ENCODE measurements around the gene FAU.

Gene FAU

DNA sequence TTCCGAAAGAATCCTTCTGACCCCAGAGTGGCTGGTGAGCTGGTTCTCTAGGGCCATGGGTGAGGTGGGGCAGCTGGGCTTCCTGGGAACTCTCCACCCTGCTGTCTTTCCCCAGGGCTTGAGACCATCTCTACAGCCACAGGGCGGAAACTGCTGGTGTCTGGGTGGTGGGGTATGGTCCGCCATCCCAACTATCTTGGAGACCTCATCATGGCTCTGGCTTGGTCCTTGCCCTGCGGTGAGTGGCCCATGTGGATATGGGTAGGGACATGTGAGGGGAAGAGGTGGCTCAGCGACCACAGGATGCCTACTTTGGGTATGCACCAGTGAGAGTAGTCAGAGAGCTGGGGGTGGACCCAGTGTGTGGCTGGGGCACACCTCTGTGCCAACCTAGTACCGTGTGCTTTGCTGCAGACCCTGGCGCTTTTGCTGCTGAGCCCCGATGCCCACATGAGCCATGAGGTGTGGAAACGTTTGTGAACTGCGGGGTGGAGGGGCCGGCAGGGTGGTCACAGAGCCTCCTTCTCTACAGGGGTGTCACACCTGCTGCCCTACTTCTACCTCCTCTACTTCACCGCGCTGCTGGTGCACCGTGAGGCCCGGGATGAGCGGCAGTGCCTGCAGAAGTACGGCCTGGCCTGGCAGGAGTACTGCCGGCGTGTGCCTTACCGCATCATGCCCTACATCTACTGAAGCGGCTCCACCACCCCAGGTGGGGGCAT, 6.4 kb downstream of the FAU start:
- TF ChIP-seq, protein P1, sequence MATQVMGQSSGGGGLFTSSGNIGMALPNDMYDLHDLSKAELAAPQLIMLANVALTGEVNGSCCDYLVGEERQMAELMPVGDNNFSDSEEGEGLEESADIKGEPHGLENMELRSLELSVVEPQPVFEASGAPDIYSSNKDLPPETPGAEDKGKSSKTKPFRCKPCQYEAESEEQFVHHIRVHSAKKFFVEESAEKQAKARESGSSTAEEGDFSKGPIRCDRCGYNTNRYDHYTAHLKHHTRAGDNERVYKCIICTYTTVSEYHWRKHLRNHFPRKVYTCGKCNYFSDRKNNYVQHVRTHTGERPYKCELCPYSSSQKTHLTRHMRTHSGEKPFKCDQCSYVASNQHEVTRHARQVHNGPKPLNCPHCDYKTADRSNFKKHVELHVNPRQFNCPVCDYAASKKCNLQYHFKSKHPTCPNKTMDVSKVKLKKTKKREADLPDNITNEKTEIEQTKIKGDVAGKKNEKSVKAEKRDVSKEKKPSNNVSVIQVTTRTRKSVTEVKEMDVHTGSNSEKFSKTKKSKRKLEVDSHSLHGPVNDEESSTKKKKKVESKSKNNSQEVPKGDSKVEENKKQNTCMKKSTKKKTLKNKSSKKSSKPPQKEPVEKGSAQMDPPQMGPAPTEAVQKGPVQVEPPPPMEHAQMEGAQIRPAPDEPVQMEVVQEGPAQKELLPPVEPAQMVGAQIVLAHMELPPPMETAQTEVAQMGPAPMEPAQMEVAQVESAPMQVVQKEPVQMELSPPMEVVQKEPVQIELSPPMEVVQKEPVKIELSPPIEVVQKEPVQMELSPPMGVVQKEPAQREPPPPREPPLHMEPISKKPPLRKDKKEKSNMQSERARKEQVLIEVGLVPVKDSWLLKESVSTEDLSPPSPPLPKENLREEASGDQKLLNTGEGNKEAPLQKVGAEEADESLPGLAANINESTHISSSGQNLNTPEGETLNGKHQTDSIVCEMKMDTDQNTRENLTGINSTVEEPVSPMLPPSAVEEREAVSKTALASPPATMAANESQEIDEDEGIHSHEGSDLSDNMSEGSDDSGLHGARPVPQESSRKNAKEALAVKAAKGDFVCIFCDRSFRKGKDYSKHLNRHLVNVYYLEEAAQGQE (IDR thresholded peaks at IDR 0.05; ENCODE audit: insufficient read depth in 1 of 2, low read depth in 2 of 2, low read length in 2 of 2), result no peak
- TF ChIP-seq FOXP2 (optimal IDR thresholded peaks at IDR 0.05; ENCODE audit: borderline replicate concordance, extremely low read depth, extremely low read length, insufficient read depth), result no peak
- TF ChIP-seq SIN3A (IDR thresholded peaks at IDR 0.05; ENCODE audit: borderline replicate concordance, insufficient read depth, low read length), result no peak
- no peak for TF ChIP-seq TAF1 (IDR thresholded peaks at IDR 0.05; ENCODE audit: borderline replicate concordance, insufficient read depth, low read length)
- TF ChIP-seq POLR2AphosphoS5 (IDR thresholded peaks at IDR 0.05; ENCODE audit: low read depth, low read length), result no peak; the same call in 1 of the 2 replicates

- TF ChIP-seq FOXP2 (optimal IDR thresholded peaks at IDR 0.05; ENCODE audit: borderline replicate concordance, extremely low read depth, extremely low read length, insufficient read depth) (no peak), TAF1 (IDR thresholded peaks at IDR 0.05; ENCODE audit: borderline replicate concordance, insufficient read depth, low read length) (no peak), POLR2AphosphoS5 (IDR thresholded peaks at IDR 0.05; ENCODE audit: low read depth, low read length) (no peak), SIN3A (IDR thresholded peaks at IDR 0.05; ENCODE audit: borderline replicate concordance, insufficient read depth, low read length) (no peak)
- TF ChIP-seq, protein P1 (IDR thresholded peaks at IDR 0.05; ENCODE audit: insufficient read depth in 1 of 2, low read depth in 2 of 2, low read length in 2 of 2), result no peak
These were observed 7.3 kb downstream of the FAU start for GRCh38 chr11:65114538-65115171.

DNA sequence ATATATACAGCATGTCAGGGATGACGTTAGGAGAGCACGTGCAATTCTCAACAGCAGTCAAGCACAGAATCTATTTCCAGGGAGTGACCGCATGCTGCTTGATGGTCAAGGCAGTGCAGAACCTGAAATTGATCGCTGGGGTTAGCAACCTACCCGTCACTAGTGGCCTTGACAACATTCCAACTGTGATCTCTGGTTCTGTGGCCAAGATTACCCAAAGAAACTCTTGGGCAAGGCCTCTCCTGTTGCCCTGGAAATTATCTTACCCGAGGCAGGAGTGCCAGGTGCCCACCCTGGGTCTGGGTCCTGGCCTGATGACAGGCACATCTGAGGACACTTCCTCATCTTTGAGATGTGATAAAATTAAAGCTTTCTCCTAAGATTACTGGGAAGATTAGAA, 8.1 kb downstream of the FAU start:
- no peak for TF ChIP-seq TAF1 (IDR thresholded peaks at IDR 0.05; ENCODE audit: borderline replicate concordance, insufficient read depth, low read length)
- no peak for TF ChIP-seq FOXP2 (optimal IDR thresholded peaks at IDR 0.05; ENCODE audit: borderline replicate concordance, extremely low read depth, extremely low read length, insufficient read depth)
- TF ChIP-seq POLR2AphosphoS5 (IDR thresholded peaks at IDR 0.05; ENCODE audit: low read depth, low read length), result no peak
- TF ChIP-seq, protein P1 (IDR thresholded peaks at IDR 0.05; ENCODE audit: insufficient read depth in 1 of 2, low read depth in 2 of 2, low read length in 2 of 2), result no peak
- no peak for TF ChIP-seq SIN3A (IDR thresholded peaks at IDR 0.05; ENCODE audit: borderline replicate concordance, insufficient read depth, low read length)

DNA sequence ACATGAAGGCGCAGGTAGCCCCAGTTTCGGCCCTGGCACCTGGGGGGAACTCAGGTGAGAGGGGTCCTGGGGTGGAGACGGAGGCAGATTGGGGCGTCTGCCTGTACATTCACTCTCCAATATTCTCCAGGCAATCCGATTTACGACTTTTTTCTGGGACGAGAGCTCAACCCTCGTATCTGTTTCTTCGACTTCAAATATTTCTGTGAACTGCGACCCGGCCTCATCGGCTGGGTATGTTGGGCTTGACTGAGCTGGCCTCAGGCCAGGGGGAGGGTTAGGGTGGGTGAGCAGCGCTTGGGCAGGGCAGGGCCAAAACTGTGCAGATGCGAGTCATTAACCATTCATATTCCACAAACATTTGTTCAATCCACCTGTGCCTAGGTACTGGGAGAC, 8.6 kb downstream of the FAU start:
- TF ChIP-seq SIN3A (IDR thresholded peaks at IDR 0.05; ENCODE audit: borderline replicate concordance, insufficient read depth, low read length), result no peak
- no peak for TF ChIP-seq FOXP2 (optimal IDR thresholded peaks at IDR 0.05; ENCODE audit: borderline replicate concordance, extremely low read depth, extremely low read length, insufficient read depth)
- TF ChIP-seq TAF1 (IDR thresholded peaks at IDR 0.05; ENCODE audit: borderline replicate concordance, insufficient read depth, low read length), result no peak
- no peak for TF ChIP-seq POLR2AphosphoS5 (IDR thresholded peaks at IDR 0.05; ENCODE audit: low read depth, low read length)
- TF ChIP-seq, protein P1 (IDR thresholded peaks at IDR 0.05; ENCODE audit: insufficient read depth in 1 of 2, low read depth in 2 of 2, low read length in 2 of 2), result no peak
